NCI-H2171 treated with DMSO at 0.1 percent for 48 hours (cell line): ENCODE data around the gene UNC13C.

Source experiments
- DNase-seq: peaks from one replicate; lab custom pipeline; 2025; lab: John Stamatoyannopoulos, UW

UNC13C gene

DNA sequence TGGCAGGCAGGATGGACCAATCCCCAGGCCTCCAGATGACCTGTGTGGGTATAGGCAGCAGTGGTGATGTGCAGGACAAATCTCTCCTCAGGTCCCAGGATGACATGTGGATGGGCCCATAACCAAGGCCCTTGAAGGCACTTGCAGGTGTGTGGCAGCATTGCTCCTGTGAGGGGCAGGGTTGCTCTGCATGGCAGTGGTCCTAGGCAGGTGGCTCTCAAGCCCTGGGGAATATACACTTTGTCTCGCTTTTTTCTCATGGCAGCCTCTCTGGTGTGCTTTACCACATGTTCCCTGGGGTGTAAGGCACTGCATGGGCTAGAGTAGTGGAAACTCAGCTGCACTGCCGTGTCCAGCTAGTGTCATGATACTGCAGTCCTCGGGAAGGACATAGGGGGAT lies 503.6 kb downstream of the UNC13C start:
- DNase-seq, result no peak

- DNase-seq, result no peak
Observed at GRCh38 chr15:54482251-54482650, 504.0 kb downstream of the UNC13C start.

DNA sequence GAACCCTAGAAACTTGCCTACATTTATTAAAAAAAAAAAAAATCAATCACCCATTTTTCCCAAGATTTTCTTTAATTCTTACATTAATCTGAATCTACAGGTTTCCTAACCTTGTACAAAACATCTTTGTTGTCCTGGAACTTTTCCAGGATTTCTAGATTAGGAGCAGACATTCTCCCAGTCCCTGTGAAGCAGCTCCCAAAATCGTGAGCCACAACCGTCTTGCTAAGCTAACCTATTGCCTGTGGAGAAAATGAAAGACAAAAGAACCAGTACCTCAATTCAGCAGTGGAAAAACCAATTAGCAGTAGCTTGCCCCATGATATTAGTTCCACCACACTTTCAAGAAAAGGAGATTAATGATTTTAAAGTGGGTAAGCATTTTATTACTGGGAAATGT lies 522.1 kb downstream of the UNC13C start:
- DNase-seq, result no peak

DNA sequence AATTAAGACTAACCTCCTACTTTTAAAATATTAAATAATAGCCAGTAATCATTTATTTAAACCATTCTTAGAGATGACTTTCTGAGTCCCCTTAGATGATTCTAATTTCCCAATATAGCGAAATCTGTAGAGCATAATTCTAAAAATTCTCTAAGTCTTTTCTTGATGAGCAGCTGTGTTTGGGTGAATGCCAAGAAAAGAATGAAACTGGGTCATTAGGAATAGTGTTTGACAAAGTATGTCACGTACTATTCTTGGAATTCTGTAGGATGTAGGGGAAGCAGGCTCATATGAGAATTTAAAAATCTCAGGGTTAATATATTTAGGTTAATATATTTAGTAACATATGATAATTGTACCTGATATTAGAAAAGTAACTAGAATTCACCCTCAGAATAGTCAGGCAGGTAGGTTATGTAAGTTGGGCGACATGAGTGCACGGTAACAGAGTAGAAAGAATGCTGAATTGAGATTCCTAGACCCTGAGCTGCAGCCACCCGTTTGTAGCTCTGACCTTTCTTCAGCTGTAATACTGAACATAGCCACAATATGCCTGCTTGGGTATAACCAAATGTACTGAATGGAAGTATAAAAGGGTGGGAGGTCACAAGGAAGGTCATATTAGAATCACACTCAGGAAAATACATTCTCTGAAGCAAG lies 524.3 kb downstream of the UNC13C start:
- DNase-seq, result no peak

GRCh38 chr15:54504695-54505094 lies 526.5 kb downstream of the UNC13C start:
- DNase-seq, result no peak

DNA sequence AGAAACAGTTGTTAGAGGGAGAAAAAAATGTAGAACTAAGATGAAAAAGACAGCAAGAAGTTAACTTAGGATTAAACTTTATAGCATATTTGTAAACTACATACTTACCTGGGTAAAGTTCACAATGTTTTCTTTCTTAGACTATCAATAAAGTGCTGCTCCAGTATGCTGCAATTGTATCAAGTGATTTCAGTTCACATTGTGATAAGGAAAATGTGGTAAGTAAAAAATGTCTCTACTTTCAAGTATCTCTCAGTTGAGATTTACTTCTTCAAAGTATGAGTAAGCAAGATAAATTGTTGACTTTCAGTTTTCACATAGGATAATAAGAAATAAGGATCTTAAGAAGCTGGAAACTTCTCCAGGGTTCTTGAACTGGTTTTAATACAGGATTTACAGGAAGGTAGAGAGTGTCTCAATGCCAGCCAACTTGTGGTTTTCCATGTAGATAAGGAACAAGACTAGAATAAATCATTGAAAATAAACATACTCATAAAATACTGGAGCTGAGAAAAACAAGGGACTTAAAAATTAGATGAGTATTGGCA lies 528.8 kb downstream of the UNC13C start:
- DNase-seq, result no peak

DNA sequence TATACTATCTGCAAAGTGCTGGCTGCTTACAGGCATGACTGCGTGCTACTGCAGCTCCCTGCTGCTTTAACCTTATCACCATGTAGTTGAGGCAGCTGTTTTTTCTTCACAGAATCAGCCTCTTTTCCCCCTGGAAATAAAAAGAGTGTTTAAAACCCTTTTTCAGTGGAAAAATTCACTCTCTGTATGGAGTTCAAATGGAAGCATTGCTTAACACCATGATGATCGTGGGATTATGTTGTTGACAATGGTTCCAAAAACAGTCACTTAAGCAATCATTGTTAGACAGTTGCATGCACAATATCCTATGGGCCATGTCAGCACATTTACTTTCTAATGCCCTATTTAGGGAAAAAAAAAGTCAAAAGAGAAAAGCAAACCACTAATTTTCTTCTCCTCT lies 536.4 kb downstream of the UNC13C start:
- no peak for DNase-seq

- no peak for DNase-seq
Observed at GRCh38 chr15:54515664-54516582, 537.7 kb downstream of the UNC13C start.

DNA sequence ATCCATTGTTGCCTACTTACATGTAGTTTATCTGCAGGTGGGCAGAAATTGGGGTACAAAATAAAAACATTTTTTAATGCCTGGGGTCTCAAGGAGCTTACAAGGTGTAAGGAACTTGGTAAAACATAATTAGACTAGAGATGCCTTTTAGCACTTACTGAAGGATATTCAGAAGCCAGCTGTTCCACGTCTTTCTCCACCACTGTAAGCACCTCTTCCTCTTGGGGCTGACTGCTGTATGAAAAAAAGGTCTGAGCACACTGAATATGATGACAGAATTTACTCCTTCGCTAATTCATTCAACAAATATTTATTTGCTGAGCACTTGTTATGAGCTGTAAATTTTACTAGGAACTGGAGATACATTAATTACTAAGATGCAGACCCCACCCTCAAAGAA lies 539.1 kb downstream of the UNC13C start:
- DNase-seq, result no peak

DNA sequence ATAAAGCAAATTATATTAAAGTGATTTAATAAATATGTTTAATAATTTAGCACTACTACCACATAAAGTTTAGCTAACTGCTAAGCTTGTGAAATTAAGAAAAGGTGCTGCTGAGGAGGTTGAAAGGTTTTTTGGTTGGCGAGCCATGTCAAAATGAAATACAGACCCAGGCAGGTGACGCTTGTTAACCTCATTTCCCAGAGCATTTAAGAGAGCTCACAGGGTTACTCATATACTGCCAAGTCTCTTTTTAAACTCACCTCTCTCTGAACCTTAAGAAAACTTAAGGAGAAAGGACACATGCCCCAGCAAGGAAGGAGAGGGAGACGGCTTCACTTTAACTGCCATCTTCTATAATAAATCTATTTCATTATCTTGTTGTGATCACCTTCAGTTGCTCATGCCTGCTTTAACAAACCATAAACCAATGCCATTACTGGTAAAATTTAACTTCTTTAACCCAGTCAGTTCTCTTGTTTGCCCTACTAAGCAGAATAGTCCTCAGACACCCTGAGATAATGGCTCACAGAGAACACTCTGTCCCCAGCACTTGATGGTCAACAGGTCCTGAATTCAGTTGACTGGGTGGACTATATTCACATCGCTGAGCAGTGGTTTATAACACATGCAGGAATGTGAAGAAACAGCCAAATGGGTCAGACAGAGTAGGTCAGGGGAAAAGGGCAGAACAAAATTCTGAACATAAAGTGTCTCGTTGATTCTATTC lies 540.1 kb downstream of the UNC13C start:
- no peak for DNase-seq

- DNase-seq, result no peak
Observed at GRCh38 chr15:54519577-54519976, 541.3 kb downstream of the UNC13C start.

DNA sequence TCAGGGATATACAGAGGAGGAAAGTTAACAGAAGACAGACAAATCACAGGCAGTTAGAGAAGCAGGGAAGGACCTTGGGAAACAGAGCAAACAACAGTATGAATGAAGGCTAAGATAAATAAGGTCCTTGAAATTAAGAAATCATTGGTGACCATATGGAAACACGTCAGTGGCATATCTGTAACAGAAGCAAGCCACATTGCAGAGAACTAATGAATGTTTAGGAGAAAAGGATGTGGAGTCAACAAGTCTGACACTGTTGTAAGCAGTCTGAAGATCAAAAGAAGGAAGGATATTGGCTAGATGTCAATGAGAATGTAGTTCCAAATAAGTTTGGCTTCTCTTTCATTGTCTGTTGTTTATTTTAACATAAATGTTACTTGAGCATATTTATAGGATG lies 542.4 kb downstream of the UNC13C start:
- DNase-seq, result no peak

DNA sequence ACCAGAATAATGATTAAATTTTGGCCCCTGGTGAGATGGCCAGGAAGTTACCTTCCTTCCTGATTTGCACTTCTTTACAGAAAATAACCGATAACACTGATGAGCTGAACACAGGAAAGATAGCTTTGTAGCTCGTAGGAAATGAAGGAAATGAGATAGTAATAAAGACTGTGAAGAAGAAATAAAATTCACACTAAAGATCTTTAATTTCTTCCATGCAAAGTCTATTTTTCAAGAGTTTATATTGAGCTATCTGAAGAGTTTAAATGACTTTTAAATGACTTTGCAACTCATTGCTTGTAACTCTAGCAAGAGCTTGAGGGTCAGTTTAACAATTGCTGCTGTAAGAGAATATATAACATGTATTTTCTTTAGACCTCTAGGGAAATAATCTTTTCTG lies 543.0 kb downstream of the UNC13C start:
- no peak for DNase-seq

- no peak for DNase-seq
Observed at GRCh38 chr15:54528021-54528420, 549.8 kb downstream of the UNC13C start.

DNA sequence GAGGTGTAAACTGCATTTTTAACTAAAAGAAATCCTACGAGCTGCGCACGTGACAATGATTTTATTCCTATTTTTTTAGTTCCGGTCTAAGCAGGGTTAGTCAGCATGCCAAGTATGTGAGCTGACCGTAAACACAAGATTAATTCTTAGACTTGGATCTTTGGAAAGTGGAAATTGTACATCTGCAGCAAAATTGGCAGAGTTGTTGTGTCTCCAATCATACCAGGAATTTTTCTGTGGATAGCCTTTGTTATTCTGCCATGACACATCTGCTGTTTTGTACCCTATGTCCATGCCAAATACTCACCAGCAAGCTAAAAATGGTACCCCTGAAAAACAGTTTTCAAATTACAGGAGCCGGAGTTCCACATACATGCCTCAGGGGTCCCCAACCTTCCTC lies 562.5 kb downstream of the UNC13C start:
- no peak for DNase-seq

GRCh38 chr15:54547491-54547890 lies 569.2 kb downstream of the UNC13C start:
- DNase-seq, result no peak

DNA sequence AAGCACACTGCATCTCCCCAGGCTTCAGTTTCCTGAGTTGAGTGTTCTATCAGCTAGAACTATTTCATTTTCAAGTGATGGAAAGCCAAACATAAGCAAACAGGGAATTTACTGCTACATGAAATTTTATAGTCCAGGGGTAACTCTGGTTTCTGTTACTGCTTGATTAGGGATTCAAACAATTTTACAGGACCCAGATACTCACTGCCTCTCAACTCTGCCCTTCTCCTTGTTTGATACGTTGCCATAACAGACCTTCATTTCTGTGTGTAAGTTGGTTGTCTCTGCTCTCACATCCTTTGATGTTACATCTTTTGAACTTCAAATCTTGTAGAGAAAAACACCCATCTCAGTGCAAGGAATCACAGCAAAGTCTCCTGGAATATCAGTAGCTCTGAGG lies 572.7 kb downstream of the UNC13C start:
- no peak for DNase-seq

DNA sequence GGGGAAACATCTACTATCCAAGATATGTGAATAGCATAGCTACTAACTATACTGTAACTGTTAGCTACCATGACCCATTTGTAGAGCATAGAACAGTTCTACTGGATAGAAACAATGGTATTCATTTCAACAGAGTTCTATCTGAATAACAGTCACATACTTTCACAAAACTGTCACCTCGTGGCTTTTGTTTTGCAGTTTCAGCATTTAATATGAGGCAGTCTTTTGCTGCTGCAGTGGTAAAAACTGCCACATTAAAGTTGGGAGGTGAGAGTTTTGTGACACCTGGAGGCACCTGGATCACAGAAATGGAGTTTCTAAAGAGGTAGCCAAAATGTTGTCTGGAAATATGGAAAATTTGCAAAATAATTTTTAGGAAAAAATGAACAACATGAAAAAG lies 578.0 kb downstream of the UNC13C start:
- DNase-seq, result no peak

DNA sequence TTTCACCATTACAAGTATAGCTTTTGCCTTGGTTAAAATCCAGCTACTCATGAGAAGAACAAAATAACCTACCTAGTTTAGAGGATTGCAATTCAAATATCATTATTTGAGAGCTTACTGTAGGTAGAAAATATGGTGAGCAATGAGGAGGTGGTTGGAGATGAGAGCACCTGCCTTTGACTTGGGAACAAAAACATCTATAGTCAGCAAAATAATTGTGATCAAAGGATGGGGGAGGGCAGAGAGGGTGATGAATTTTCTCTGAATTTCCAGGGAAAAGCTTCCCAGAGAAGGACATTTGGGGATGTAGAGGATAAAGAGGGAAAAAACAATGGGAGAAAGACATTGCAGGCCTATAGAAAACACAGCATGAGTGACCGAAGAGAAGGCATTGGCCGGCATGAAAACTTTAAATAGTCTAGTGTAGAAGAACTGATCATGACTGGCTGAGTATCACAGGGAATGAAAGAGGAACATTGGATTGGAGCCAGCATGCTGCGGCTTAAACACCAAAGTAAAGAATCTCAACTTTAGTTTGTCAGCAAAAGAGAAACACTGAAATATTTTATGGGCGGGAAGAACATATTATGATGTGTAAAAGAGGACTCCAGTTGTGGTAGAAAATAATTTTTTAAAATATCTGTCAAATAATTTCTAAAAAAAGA lies 581.3 kb downstream of the UNC13C start:
- no peak for DNase-seq

DNA sequence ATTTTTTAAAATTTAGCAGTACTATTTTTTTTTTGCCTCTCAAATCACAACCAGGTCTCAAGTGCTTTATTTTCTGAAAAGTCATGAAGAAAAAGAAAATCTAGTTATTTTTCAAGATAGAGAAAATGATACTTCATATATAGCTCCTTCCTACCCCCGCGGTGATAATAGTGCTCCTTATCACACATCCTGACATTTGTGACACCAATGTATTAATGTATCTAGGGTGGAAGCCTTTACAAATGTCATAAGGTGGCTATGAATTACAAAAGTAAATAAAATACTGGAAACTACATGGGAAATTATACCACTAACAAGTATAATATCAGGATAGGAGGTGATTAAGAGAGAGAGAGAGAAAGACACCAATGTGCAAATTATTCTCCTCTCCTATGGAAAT lies 582.2 kb downstream of the UNC13C start:
- no peak for DNase-seq

GRCh38 chr15:54564166-54564565 lies 585.9 kb downstream of the UNC13C start:
- DNase-seq, result no peak

GRCh38 chr15:54566654-54567053 lies 588.4 kb downstream of the UNC13C start:
- DNase-seq, result no peak
